Lower lobe of right lung (tissue), 2 donors: ENCODE measurements around the gene SEPHS1. TPM values are rescaled to one million over a fixed set of nuclear protein-coding genes. Genes with fewer than 3 reads are reported as not detected.

Experiments used
- ATAC-seq, 2 donors: fragments of 200-7000 bp; cut with Tn5 transposase; one replicate each; pipeline ENCODE4 v1.9.1; 2020 to 2022; ENCODE audit warnings: mild to moderate bottlenecking in 2 of 2, moderate library complexity in 2 of 2
- DNase-seq: peaks from one replicate; pipeline ENCODE4 v3.0.0-alpha.2; 2020
- H3K27ac ChIP-seq: fragments of 200-600 bp; one replicate; pipeline ENCODE4 v1.8.0; 2022
- H3K27me3 ChIP-seq: fragments of 200-600 bp; one replicate; pipeline ENCODE4 v1.8.0; 2022; ENCODE audit warnings: low read depth
- H3K36me3 ChIP-seq: fragments of 200-600 bp; one replicate; pipeline ENCODE4 v1.8.0; 2022; ENCODE audit warnings: mild to moderate bottlenecking
- H3K4me1 ChIP-seq: fragments of 200-600 bp; one replicate; pipeline ENCODE4 v1.8.0; 2022
- H3K4me3 ChIP-seq: fragments of 200-600 bp; one replicate; pipeline ENCODE4 v1.8.0; 2022; ENCODE audit warnings: mild to moderate bottlenecking
- H3K9me3 ChIP-seq: fragments of 200-600 bp; one replicate; pipeline ENCODE4 v1.8.0; 2022
- CTCF ChIP-seq: fragments of 200-600 bp; IDR thresholded peaks from one replicate; pipeline ENCODE4 v1.8.0; 2022; ENCODE audit warnings: antibody characterized with exemption, mild to moderate bottlenecking
- intact Hi-C: fragments of 100-400 bp; cut with DNase I; formaldehyde crosslinking; loops from one replicate; pipeline ENCODE4 v1.11.0; 2022
- total RNA-seq: library from RNA; stranded (reverse); fragmentation: NEBNext Ultra II Directional; extraction: Animal tissue kit (Norgen Biotek cat#: 25700); gene quantifications from one replicate; pipeline ENCODE4 v1.2.1, GENCODE V29; 2021
- donor health status: DM: no; HTN: yes; CAD: no; lungs with severe emphysema.

SEPHS1 gene
- total RNA-seq, 1 donor from 2014 or later, result 35.9 TPM

DNA sequence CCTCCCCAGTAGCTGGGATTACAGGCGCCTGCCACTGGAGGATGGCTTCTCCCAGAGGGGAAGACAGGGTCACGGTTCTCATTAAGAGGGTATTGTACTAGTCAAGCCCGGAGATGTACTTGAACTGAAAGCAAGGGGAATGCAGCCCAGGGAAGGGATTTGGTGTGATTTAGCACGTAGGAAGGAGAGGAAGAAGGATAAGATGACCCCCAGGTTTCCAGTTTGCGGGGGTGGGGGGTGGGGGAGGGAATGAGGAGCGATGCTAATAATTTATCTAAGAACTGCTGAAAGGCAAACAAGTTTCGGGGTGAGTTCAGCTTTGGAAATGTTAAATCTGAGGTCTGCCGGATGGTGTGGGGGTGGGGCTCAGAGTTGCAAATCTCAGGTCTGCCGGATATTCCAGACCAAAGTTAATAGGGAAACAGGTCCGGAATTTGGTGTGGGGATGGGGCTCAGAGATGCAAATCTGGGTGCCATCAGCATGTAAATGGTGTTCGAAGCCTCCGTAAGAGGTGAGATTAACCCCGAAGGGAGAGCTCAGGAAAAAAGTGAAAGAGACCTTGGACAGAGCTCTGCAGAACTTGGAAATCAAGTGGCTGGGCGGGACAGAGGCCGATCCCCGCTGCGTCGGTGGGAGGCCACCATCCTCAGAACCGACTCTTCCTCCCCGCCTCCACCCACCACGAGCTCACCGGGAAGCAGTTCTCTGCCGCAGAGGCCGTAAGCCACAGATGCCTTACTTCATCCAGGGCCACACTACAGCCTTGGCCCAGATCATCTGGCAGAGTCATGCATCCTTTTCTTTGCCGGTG lies 1.6 kb upstream of the SEPHS1 start:
- DNase-seq, result peak; percentile 78
- H3K4me1 ChIP-seq, result peaks cover 33% of the 10 kb centered on the region
- peak overlapping the region; percentile 97 for H3K4me3 ChIP-seq
- no peaks in the 10 kb centered on the region for H3K36me3 ChIP-seq
- H3K27me3 ChIP-seq, result peaks cover 30% of the 10 kb centered on the region
- peak; percentile 34 to 49 for ATAC-seq
- TF ChIP-seq CTCF, result no peak
- H3K9me3 ChIP-seq, result no peaks in the 10 kb centered on the region
- peak overlapping the region; percentile 92 for H3K27ac ChIP-seq
- intact Hi-C loops, result no loop called here

GRCh38 chr10:13347500-13348156 lies 465 bp downstream of the SEPHS1 start:
- Histone ChIP-seq H3K4me1 (peaks cover 33% of the 10 kb centered on the region), H3K4me3 (peak overlapping the region; percentile 97)
- peak; percentile 90 for DNase-seq

GRCh38 chr10:13347043-13347499 lies 1.0 kb downstream of the SEPHS1 start:
- Histone ChIP-seq H3K27ac (peak overlapping the region; percentile 92), H3K4me1 (peaks cover 33% of the 10 kb centered on the region), H3K27me3 (peaks cover 6% of the 10 kb centered on the region), H3K4me3 (peak overlapping the region; percentile 97), H3K36me3 (peaks cover 5% of the 10 kb centered on the region), H3K9me3 (no peaks in the 10 kb centered on the region)
- no peak for TF ChIP-seq CTCF
- ATAC-seq, result peak; percentile 41 to 49
- intact Hi-C loops, result no loop called here
- peak; percentile 53 for DNase-seq

More at GRCh38 chr10:13347500-13348156, 465 bp downstream of the SEPHS1 start:
- ATAC-seq, result peak; percentile 86 to 87
- intact Hi-C loops, result no loop called here
- peak overlapping the region; percentile 92 for H3K27ac ChIP-seq
- TF ChIP-seq CTCF, result no peak
- H3K36me3 ChIP-seq, result peaks cover 5% of the 10 kb centered on the region
- no peaks in the 10 kb centered on the region for H3K9me3 ChIP-seq
- H3K27me3 ChIP-seq, result peaks cover 12% of the 10 kb centered on the region

GRCh38 chr10:13346283-13347042 lies 1.6 kb downstream of the SEPHS1 start:
- Histone ChIP-seq H3K4me1 (peaks cover 33% of the 10 kb centered on the region), H3K27ac (peak overlapping the region; percentile 92), H3K36me3 (peaks cover 5% of the 10 kb centered on the region), H3K4me3 (peak overlapping the region; percentile 97), H3K27me3 (peaks cover under 1% of the 10 kb centered on the region), H3K9me3 (no peaks in the 10 kb centered on the region)
- intact Hi-C loops, result no loop called here
- no peak for DNase-seq
- no peak for ATAC-seq
- TF ChIP-seq CTCF, result no peak

- H3K4me1 ChIP-seq, result peaks cover 14% of the 10 kb centered on the region
- TF ChIP-seq CTCF, result no peak
- ATAC-seq, result no peak
- H3K36me3 ChIP-seq, result peaks cover 27% of the 10 kb centered on the region
- DNase-seq, result no peak
- no peaks in the 10 kb centered on the region for H3K27me3 ChIP-seq
- intact Hi-C loops, result no loop called here
- no peaks in the 10 kb centered on the region for H3K9me3 ChIP-seq
- no peak overlapping the region for H3K4me3 ChIP-seq
- H3K27ac ChIP-seq, result no peak overlapping the region
Measured at GRCh38 chr10:13340626-13341376, 7.3 kb downstream of the SEPHS1 start.
